Measurements from ENCODE around the gene MLLT1. TPM values are rescaled to one million over a fixed set of nuclear protein-coding genes. Genes with fewer than 3 reads are reported as not detected.

MLLT1 gene
- total RNA-seq, 2 experiments from 2014 or later = 17.5 to 56.0 TPM

GRCh38 chr19:6262519-6262918 is 17.3 kb downstream of the MLLT1 start:
- H4K20me1 ChIP-seq (ENCODE audit: insufficient read depth, low read length) = no peaks in the 10 kb centered on the region; the same call in 1 of the 2 replicates
- DNase-seq (ENCODE audit: low spot score) = no peak
- H3K4me1 ChIP-seq (ENCODE audit: insufficient read depth, low read length, poor library complexity, severe bottlenecking) = peaks cover 8% of the 10 kb centered on the region
- no TSS peak for BruUV-seq (replicated peaks)
- intact Hi-C loops (cut with micrococcal nuclease; ENCODE audit: unreplicated experiment) = no loop called here
- ChIA-PET CTCF (ENCODE audit: unreplicated experiment) (no interaction called here), POLR2A (no interaction called here)
- no peak overlapping the region for H2AFZ ChIP-seq (ENCODE audit: low read length)
- no peaks in the 10 kb centered on the region for H3K9me3 ChIP-seq (ENCODE audit: low read length)
- no peak overlapping the region for H3K27ac ChIP-seq (ENCODE audit: low read depth, low read length, poor library complexity, severe bottlenecking)
- TF ChIP-seq, protein P1, sequence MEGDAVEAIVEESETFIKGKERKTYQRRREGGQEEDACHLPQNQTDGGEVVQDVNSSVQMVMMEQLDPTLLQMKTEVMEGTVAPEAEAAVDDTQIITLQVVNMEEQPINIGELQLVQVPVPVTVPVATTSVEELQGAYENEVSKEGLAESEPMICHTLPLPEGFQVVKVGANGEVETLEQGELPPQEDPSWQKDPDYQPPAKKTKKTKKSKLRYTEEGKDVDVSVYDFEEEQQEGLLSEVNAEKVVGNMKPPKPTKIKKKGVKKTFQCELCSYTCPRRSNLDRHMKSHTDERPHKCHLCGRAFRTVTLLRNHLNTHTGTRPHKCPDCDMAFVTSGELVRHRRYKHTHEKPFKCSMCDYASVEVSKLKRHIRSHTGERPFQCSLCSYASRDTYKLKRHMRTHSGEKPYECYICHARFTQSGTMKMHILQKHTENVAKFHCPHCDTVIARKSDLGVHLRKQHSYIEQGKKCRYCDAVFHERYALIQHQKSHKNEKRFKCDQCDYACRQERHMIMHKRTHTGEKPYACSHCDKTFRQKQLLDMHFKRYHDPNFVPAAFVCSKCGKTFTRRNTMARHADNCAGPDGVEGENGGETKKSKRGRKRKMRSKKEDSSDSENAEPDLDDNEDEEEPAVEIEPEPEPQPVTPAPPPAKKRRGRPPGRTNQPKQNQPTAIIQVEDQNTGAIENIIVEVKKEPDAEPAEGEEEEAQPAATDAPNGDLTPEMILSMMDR (conservative IDR thresholded peaks at IDR 0.05; ENCODE audit: low read length) = no peak
- no peak for TF ChIP-seq EZH2phosphoT487 (IDR thresholded peaks at IDR 0.05; ENCODE audit: borderline replicate concordance, low read depth, low read length)
- H3K4me2 ChIP-seq (ENCODE audit: low read length) = no peak overlapping the region
- H3K36me3 ChIP-seq (ENCODE audit: insufficient read depth, low read length) = peaks cover 92% of the 10 kb centered on the region
- no peaks in the 10 kb centered on the region for H3K9me2 ChIP-seq (ENCODE audit: insufficient read depth, low read length)
- no peak overlapping the region for H3K4me3 ChIP-seq (ENCODE audit: low read depth, low read length, poor library complexity, severe bottlenecking)
- peaks cover 17% of the 10 kb centered on the region; the same call in 1 of the 2 replicates for H3K79me2 ChIP-seq (ENCODE audit: insufficient read depth, low read depth, low read length)

GRCh38 chr19:6261883-6262282 is 17.9 kb downstream of the MLLT1 start:
- Histone ChIP-seq H3K36me3 (ENCODE audit: insufficient read depth, low read length) (peaks cover 92% of the 10 kb centered on the region), H3K4me2 (ENCODE audit: low read length) (no peak overlapping the region), H4K20me1 (ENCODE audit: insufficient read depth, low read length) (no peaks in the 10 kb centered on the region), H2AFZ (ENCODE audit: low read length) (no peak overlapping the region), H3K4me3 (ENCODE audit: low read depth, low read length, poor library complexity, severe bottlenecking) (no peak overlapping the region), H3K9me3 (ENCODE audit: low read length) (no peaks in the 10 kb centered on the region), H3K9me2 (ENCODE audit: insufficient read depth, low read length) (no peaks in the 10 kb centered on the region), H3K4me1 (ENCODE audit: insufficient read depth, low read length, poor library complexity, severe bottlenecking) (peaks cover 9% of the 10 kb centered on the region), H3K27ac (ENCODE audit: low read depth, low read length, poor library complexity, severe bottlenecking) (no peak overlapping the region), H3K79me2 (ENCODE audit: insufficient read depth, low read depth, low read length) (peaks cover 20% of the 10 kb centered on the region; the same call in 1 of the 2 replicates)
- POLR2A ChIA-PET = no interaction called here
- TF ChIP-seq EZH2phosphoT487 (IDR thresholded peaks at IDR 0.05; ENCODE audit: borderline replicate concordance, low read depth, low read length) = no peak
- TF ChIP-seq, protein P1 (conservative IDR thresholded peaks at IDR 0.05; ENCODE audit: low read length) = no peak
- intact Hi-C loops (cut with micrococcal nuclease; ENCODE audit: unreplicated experiment) = no loop called here
- CTCF ChIA-PET (ENCODE audit: unreplicated experiment) = no interaction called here
- no peak for DNase-seq (ENCODE audit: low spot score)
- BruUV-seq (replicated peaks) = no TSS peak

- TF ChIP-seq, protein P1 (conservative IDR thresholded peaks at IDR 0.05; ENCODE audit: low read length) = peak; percentile 76
- no peak for TF ChIP-seq EZH2phosphoT487 (IDR thresholded peaks at IDR 0.05; ENCODE audit: borderline replicate concordance, low read depth, low read length)
- no peaks in the 10 kb centered on the region for H3K9me3 ChIP-seq (ENCODE audit: low read length)
- DNase-seq (ENCODE audit: low spot score) = peak; percentile 44
- ChIA-PET CTCF (ENCODE audit: unreplicated experiment) (no interaction called here), POLR2A (no interaction called here)
- H3K79me2 ChIP-seq (ENCODE audit: insufficient read depth, low read depth, low read length) = peaks cover 27% of the 10 kb centered on the region; the same call in 1 of the 2 replicates
- no TSS peak for BruUV-seq (replicated peaks)
- no peak overlapping the region for H3K4me2 ChIP-seq (ENCODE audit: low read length)
- no peaks in the 10 kb centered on the region for H4K20me1 ChIP-seq (ENCODE audit: insufficient read depth, low read length)
- intact Hi-C loops (cut with micrococcal nuclease; ENCODE audit: unreplicated experiment) = no loop called here
- H3K9me2 ChIP-seq (ENCODE audit: insufficient read depth, low read length) = no peaks in the 10 kb centered on the region
- no peak overlapping the region for H3K4me3 ChIP-seq (ENCODE audit: low read depth, low read length, poor library complexity, severe bottlenecking)
- H3K36me3 ChIP-seq (ENCODE audit: insufficient read depth, low read length) = peaks cover 90% of the 10 kb centered on the region
- no peak overlapping the region for H2AFZ ChIP-seq (ENCODE audit: low read length)
- H3K27ac ChIP-seq (ENCODE audit: low read depth, low read length, poor library complexity, severe bottlenecking) = no peak overlapping the region
- H3K4me1 ChIP-seq (ENCODE audit: insufficient read depth, low read length, poor library complexity, severe bottlenecking) = peaks cover 9% of the 10 kb centered on the region
These were observed 18.7 kb downstream of the MLLT1 start for GRCh38 chr19:6260912-6261650.

Data from OCI-LY7 (cell line).